ENCODE results near the gene HS3ST5.

DNA sequence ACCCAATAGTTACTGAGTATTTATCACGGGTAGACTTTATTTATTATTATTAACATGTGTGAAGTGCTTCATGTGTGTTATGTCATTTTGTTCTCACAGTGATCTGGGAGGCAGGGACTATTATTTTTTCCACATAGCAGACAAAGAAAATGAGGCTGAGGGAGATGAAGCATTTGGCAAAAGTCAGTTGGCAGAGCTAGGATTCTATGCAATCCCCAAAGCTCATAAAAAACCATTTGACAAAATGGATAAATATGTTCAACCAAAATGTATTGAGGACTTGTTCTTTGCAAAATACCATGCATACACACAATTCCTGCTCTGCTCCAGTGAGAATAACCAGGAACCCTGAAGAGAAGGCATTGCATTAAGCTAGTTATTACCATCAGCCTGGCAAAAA is 184.4 kb downstream of the HS3ST5 start:
- TF ChIP-seq, protein P1, sequence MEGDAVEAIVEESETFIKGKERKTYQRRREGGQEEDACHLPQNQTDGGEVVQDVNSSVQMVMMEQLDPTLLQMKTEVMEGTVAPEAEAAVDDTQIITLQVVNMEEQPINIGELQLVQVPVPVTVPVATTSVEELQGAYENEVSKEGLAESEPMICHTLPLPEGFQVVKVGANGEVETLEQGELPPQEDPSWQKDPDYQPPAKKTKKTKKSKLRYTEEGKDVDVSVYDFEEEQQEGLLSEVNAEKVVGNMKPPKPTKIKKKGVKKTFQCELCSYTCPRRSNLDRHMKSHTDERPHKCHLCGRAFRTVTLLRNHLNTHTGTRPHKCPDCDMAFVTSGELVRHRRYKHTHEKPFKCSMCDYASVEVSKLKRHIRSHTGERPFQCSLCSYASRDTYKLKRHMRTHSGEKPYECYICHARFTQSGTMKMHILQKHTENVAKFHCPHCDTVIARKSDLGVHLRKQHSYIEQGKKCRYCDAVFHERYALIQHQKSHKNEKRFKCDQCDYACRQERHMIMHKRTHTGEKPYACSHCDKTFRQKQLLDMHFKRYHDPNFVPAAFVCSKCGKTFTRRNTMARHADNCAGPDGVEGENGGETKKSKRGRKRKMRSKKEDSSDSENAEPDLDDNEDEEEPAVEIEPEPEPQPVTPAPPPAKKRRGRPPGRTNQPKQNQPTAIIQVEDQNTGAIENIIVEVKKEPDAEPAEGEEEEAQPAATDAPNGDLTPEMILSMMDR (IDR thresholded peaks at IDR 0.05), result no peak
- TF ChIP-seq POLR2A (IDR thresholded peaks at IDR 0.05) (no peak), POLR2AphosphoS5 (IDR thresholded peaks at IDR 0.05) (no peak)

Measured in breast epithelium (tissue), 3 donors.